Small intestine (tissue), 7 donors: ENCODE measurements around the gene DDN. TPM values are rescaled to one million over a fixed set of nuclear protein-coding genes. Genes with fewer than 3 reads are reported as not detected.

Experiments
- DNase-seq, 2 donors: peaks; one replicate each; pipeline versions ENCODE4 v3.0.0 to v3.0.0-alpha.2; 2013
- FAIRE-seq: peaks from 2 replicates; lab custom pipeline; 2012; peaks lifted over from hg19 to GRCh38; lab: Jason Lieb, UNC
- H3K27ac ChIP-seq, 3 donors: one replicate each; pipeline ENCODE4 v1.5.1; 2013; ENCODE audit warnings: low read length in 2 of 3, mild to moderate bottlenecking in 2 of 3, control low read depth in 1 of 3, inconsistent platforms in 1 of 3, low read depth in 1 of 3, moderate library complexity in 1 of 3
- H3K27me3 ChIP-seq, 3 donors: one replicate each; pipeline ENCODE4 v1.6.1; 2013; ENCODE audit warnings: low read length in 3 of 3, inconsistent platforms in 1 of 3; ENCODE audit not compliant: control insufficient read depth in 3 of 3, insufficient read depth in 3 of 3
- H3K36me3 ChIP-seq, 3 donors: one replicate each; pipeline ENCODE4 v1.6.1; 2013; ENCODE audit warnings: low read length in 3 of 3, inconsistent platforms in 1 of 3, low read depth in 1 of 3, mild to moderate bottlenecking in 1 of 3, moderate library complexity in 1 of 3; ENCODE audit not compliant: control insufficient read depth in 3 of 3, insufficient read depth in 2 of 3
- H3K4me1 ChIP-seq, 3 donors: one replicate each; pipeline ENCODE4 v1.6.1; 2013; ENCODE audit warnings: low read length in 2 of 3, inconsistent platforms in 1 of 3, low read depth in 1 of 3, mild to moderate bottlenecking in 1 of 3, moderate library complexity in 1 of 3; ENCODE audit not compliant: control insufficient read depth in 3 of 3, insufficient read depth in 2 of 3
- H3K4me3 ChIP-seq, 3 donors: one replicate each; pipeline ENCODE4 v1.5.1; 2013; ENCODE audit warnings: low read length in 3 of 3, control low read depth in 1 of 3, inconsistent platforms in 1 of 3, low read depth in 1 of 3, mild to moderate bottlenecking in 1 of 3, moderate library complexity in 1 of 3
- H3K9me3 ChIP-seq, 2 donors: one replicate each; pipeline ENCODE4 v1.6.1; 2013; ENCODE audit warnings: low read depth in 1 of 2, low read length in 1 of 2; ENCODE audit not compliant: control insufficient read depth in 2 of 2, insufficient read depth in 1 of 2
- WGBS, 3 donors: extraction: QIAGEN DNeasy Blood & Tissue Kit; methylation state at CpG; one replicate each; pipeline ENCODE4 v1.1.7; 2013; 5-methylcytosine and 5-hydroxymethylcytosine counted together
- polyA plus RNA-seq, 4 donors: library from polyadenylated mRNA; stranded (reverse) in 3 of 4; unstranded in 1 of 4; fragments of 200-250 nt in 3 of 4; fragments of 120-200 nt in 1 of 4; gene quantifications; one replicate each; pipeline versions ENCODE4 v1.2.1 to v1.2.3, GENCODE V29; 2013
- donor health status: healthy with polysubstance abuse.
- donor health status: control.
- donor health status: control.
- donor health status: Bipolar disorder and iron deficiency.
- donor health status: healthy.

DDN gene
- polyA plus RNA-seq, 4 donors: 0.16 to 0.22 (median 0.19) TPM; not detected in 1

GRCh38 chr12:48965298-48965838 is 33.8 kb downstream of the DDN start:
- Histone ChIP-seq H3K27ac (no peak overlapping the region), H3K27me3 (peaks cover 0 to 47% (median 9%) of the 10 kb centered on the region in 3 donors)

GRCh38 chr12:48961801-48962200 is 37.4 kb downstream of the DDN start:
- H3K4me3 ChIP-seq: no peak overlapping the region
- H3K9me3 ChIP-seq: no peaks in the 10 kb centered on the region
- DNase-seq: no peak
- no peaks in the 10 kb centered on the region for H3K36me3 ChIP-seq
- no peak for FAIRE-seq
- H3K27me3 ChIP-seq: peaks cover 0 to 18% (median 0%) of the 10 kb centered on the region in 3 donors
- H3K4me1 ChIP-seq: peaks cover 0 to 9% (median 0%) of the 10 kb centered on the region in 3 donors
- no peak overlapping the region for H3K27ac ChIP-seq

More at GRCh38 chr12:48965298-48965838, 33.8 kb downstream of the DDN start:
- H3K36me3 ChIP-seq: no peaks in the 10 kb centered on the region
- DNase-seq (no peak), FAIRE-seq (no peak)
- H3K4me1 ChIP-seq: peaks cover 0 to 14% (median 2%) of the 10 kb centered on the region in 3 donors
- no peak overlapping the region for H3K4me3 ChIP-seq
- no peaks in the 10 kb centered on the region for H3K9me3 ChIP-seq

GRCh38 chr12:48961331-48961730 is 37.8 kb downstream of the DDN start:
- DNase-seq (no peak), FAIRE-seq (no peak)
- H3K36me3 ChIP-seq: no peaks in the 10 kb centered on the region
- no peak overlapping the region for H3K27ac ChIP-seq
- H3K9me3 ChIP-seq: no peaks in the 10 kb centered on the region
- peaks cover 0 to 9% (median 0%) of the 10 kb centered on the region in 3 donors for H3K4me1 ChIP-seq
- WGBS, 3 donors: 63 to 80% (median 72%) methylated on average over 4 of the region's 4 CpGs
- peaks cover 0 to 17% (median 0%) of the 10 kb centered on the region in 3 donors for H3K27me3 ChIP-seq
- no peak overlapping the region for H3K4me3 ChIP-seq

- no peak for DNase-seq
- Histone ChIP-seq H3K27ac (no peak overlapping the region), H3K36me3 (no peaks in the 10 kb centered on the region), H3K4me1 (peaks cover 2 to 12% (median 3%) of the 10 kb centered on the region in 3 donors), H3K9me3 (no peaks in the 10 kb centered on the region), H3K27me3 (peaks cover 0 to 12% (median 0%) of the 10 kb centered on the region in 3 donors), H3K4me3 (no peak overlapping the region)
- FAIRE-seq: no peak
- WGBS, 3 donors: 68 to 80% (median 69%) methylated on average over 3 of the region's 3 CpGs
These were observed 38.3 kb downstream of the DDN start for GRCh38 chr12:48960834-48961233.

- Histone ChIP-seq H3K4me1 (peaks cover 3 to 14% (median 6%) of the 10 kb centered on the region in 3 donors), H3K27me3 (no peaks in the 10 kb centered on the region), H3K4me3 (peak overlapping the region; percentile 92 to 98 (median 97)), H3K27ac (peak overlapping the region in 2 of 3 donors; percentile 4 to 54), H3K9me3 (no peaks in the 10 kb centered on the region), H3K36me3 (peaks cover 0 to 2% (median 0%) of the 10 kb centered on the region in 3 donors)
- DNase-seq (peak in 1 of 2 donors; percentile 59), FAIRE-seq (no peak)
- 7 to 13% (median 10%) methylated on average over 3 of the region's 3 CpGs for WGBS, 3 donors
These were observed 41.2 kb downstream of the DDN start for GRCh38 chr12:48958049-48958388.

GRCh38 chr12:48957141-48958048 is 41.8 kb downstream of the DDN start, which contains the start of gene ARF3:
TSS of gene ARF3 (minus strand) at chr12:48957487. CDS start at chr12:48941095, 16,392 bp downstream.
- Histone ChIP-seq H3K4me1 (peaks cover 3 to 14% (median 6%) of the 10 kb centered on the region in 3 donors), H3K36me3 (peaks cover 0 to 5% (median 0%) of the 10 kb centered on the region in 3 donors), H3K9me3 (no peaks in the 10 kb centered on the region), H3K27me3 (no peaks in the 10 kb centered on the region), H3K27ac (peak within 1 kb of the TSS; percentile 52 to 87 (median 86)), H3K4me3 (peak within 1 kb of the TSS; percentile 92 to 98 (median 97))
- 0 to 1% (median 1%) methylated on average over 49 to 58 of the region's 58 CpGs for WGBS, 3 donors
- FAIRE-seq (no peak), DNase-seq (peak; percentile 92 to 98)

- Histone ChIP-seq H3K4me1 (peaks cover 3 to 14% (median 6%) of the 10 kb centered on the region in 3 donors), H3K27me3 (no peaks in the 10 kb centered on the region), H3K36me3 (peaks cover 0 to 6% (median 0%) of the 10 kb centered on the region in 3 donors), H3K27ac (peak overlapping the region; percentile 52 to 87 (median 86)), H3K4me3 (peak overlapping the region; percentile 92 to 98 (median 97)), H3K9me3 (no peaks in the 10 kb centered on the region)
- FAIRE-seq (no peak), DNase-seq (peak; percentile 78 to 86)
- 1 to 3% (median 1%) methylated on average over 27 to 29 of the region's 29 CpGs for WGBS, 3 donors
These were observed 42.7 kb downstream of the DDN start for GRCh38 chr12:48956279-48957140.
